HepG2 (cell line): ENCODE measurements around the gene SMOC1. TPM values are rescaled to one million over a fixed set of nuclear protein-coding genes. Genes with fewer than 3 reads are reported as not detected.

Experiments used
- ATAC-seq: fragments of 200-7000 bp; cut with Tn5 transposase; 3 replicates; pipeline ENCODE4 v1.9.1; 2020; ENCODE audit warnings: mild to moderate bottlenecking, moderate library complexity
- BruUV-seq: library from RNA; stranded (reverse); fragments of 400-500 nt; replicated peaks from 2 replicates; lab custom pipeline; 2021; lab: Mats Ljungman, UMichigan
- CTCF ChIA-PET: fragments of 300-600 bp; formaldehyde crosslinking; extraction: SDS; loops from one replicate; lab custom pipeline; 2021; ENCODE audit warnings: low total read pairs, inconsistent platforms, low intra/inter-chr PET ratio; lab: Yijun Ruan, JAX
- POLR2A ChIA-PET: fragments of 350-600 bp; sonication (Branson Sonifier 250); formaldehyde crosslinking; loops from one replicate; lab custom pipeline; 2020; ENCODE audit warnings: antibody characterized with exemption, inconsistent platforms; lab: Yijun Ruan, JAX
- DNase-seq: peaks from one replicate; pipeline ENCODE4 v3.0.0-alpha.2; 2015; ENCODE audit warnings: low spot score
- FAIRE-seq: peaks from 3 replicates; lab custom pipeline; 2011; peaks lifted over from hg19 to GRCh38; lab: Jason Lieb, UNC
- H2AFZ ChIP-seq: one replicate; pipeline ENCODE4 v1.6.1; 2011; ENCODE audit warnings: low read length, inconsistent platforms
- H3K27ac ChIP-seq: fragments of 300-600 bp; 3 replicates; pipeline ENCODE4 v1.8.0; 2011; ENCODE audit warnings: mixed run types, mild to moderate bottlenecking, mixed read lengths, low read length, inconsistent platforms; ENCODE audit not compliant: insufficient read depth; ENCODE audit errors: extremely low read length
- H3K27me3 ChIP-seq, 2 experiments: fragments of 200-600 bp in 1 of 2; 2 replicates in 1 of 2; 3 replicates in 1 of 2; pipeline versions ENCODE4 v1.6.0 to v1.8.0; 2011; ENCODE audit warnings: low read length in 2 of 2, mild to moderate bottlenecking in 2 of 2, moderate library complexity in 2 of 2, inconsistent platforms in 1 of 2; ENCODE audit not compliant: insufficient read depth in 2 of 2, control insufficient read depth in 1 of 2
- H3K36me3 ChIP-seq, 2 experiments: fragments of 200-600 bp in 1 of 2; replicated peaks in 1 of 2; 2 replicates in 1 of 2; 3 replicates in 1 of 2; pipeline versions ENCODE4 v1.5.1 to v1.8.0; 2011; ENCODE audit warnings: low read length in 2 of 2, inconsistent platforms in 1 of 2; ENCODE audit not compliant: insufficient read depth in 2 of 2, control insufficient read depth in 1 of 2
- H3K4me1 ChIP-seq: 2 replicates; pipeline ENCODE4 v1.5.1; 2012; ENCODE audit warnings: low read length, inconsistent platforms; ENCODE audit not compliant: insufficient read depth
- H3K4me2 ChIP-seq: 2 replicates; pipeline ENCODE4 v1.6.0; 2011; ENCODE audit warnings: low read depth, low read length, inconsistent platforms
- H3K4me3 ChIP-seq, 3 experiments: fragments of 200-600 bp in 1 of 3; sonication (generic), shearing (Covaris generic) in 1 of 3; replicated peaks in 1 of 3; 2 replicates each; pipeline ENCODE4 v1.5.1; 2011 to 2016; ENCODE audit warnings: low read length in 3 of 3, inconsistent platforms in 2 of 3, low read depth in 2 of 3, mild to moderate bottlenecking in 2 of 3, control low read depth in 1 of 3, mixed read lengths in 1 of 3; ENCODE audit not compliant: insufficient read depth in 1 of 3
- H3K79me2 ChIP-seq: one replicate; pipeline ENCODE4 v1.6.1; 2011; ENCODE audit warnings: low read length, inconsistent platforms; ENCODE audit not compliant: insufficient read depth
- H3K9ac ChIP-seq: 2 replicates; pipeline ENCODE4 v1.6.0; 2011; ENCODE audit warnings: mild to moderate bottlenecking, low read depth, low read length, inconsistent platforms; ENCODE audit not compliant: insufficient read depth
- H3K9me3 ChIP-seq: 2 replicates; pipeline ENCODE4 v1.5.1; 2012; ENCODE audit warnings: mild to moderate bottlenecking, low read length
- H4K20me1 ChIP-seq: 2 replicates; pipeline ENCODE4 v1.6.0; 2011; ENCODE audit warnings: inconsistent platforms, mild to moderate bottlenecking, low read length, moderate library complexity; ENCODE audit not compliant: insufficient read depth
- BATF2 ChIP-seq: sonication (generic); formaldehyde crosslinking; IDR thresholded peaks from 2 replicates; pipeline ENCODE4 v1.8.0; 2022; ENCODE audit warnings: mild to moderate bottlenecking, missing genetic modification reagents, moderate library complexity
- CEBPB ChIP-seq: IDR thresholded peaks from 2 replicates; pipeline ENCODE4 v1.6.1; 2011; ENCODE audit warnings: low read depth, low read length, improper control_type of control experiment, borderline replicate concordance
- GPBP1L1 ChIP-seq: sonication (generic); formaldehyde crosslinking; IDR thresholded peaks from 2 replicates; pipeline ENCODE4 v1.5.0; 2020; ENCODE audit warnings: mild to moderate bottlenecking, missing genetic modification reagents
- HNF4A ChIP-seq: sonication (generic); formaldehyde crosslinking; IDR thresholded peaks from 2 replicates; pipeline ENCODE4 v1.4.0; 2020; ENCODE audit warnings: missing genetic modification reagents
- IKZF1 ChIP-seq: fragments of 450-650 bp; IDR thresholded peaks from 2 replicates; pipeline ENCODE4 v1.7.1; 2016
- IRF9 ChIP-seq: sonication (generic); formaldehyde crosslinking; IDR thresholded peaks from 2 replicates; pipeline ENCODE4 v1.8.0; 2022; ENCODE audit warnings: missing genetic modification reagents, mild to moderate bottlenecking, borderline replicate concordance
- ISL2 ChIP-seq: sonication (generic); formaldehyde crosslinking; IDR thresholded peaks from 2 replicates; pipeline ENCODE4 v1.5.0; 2020; ENCODE audit warnings: missing genetic modification reagents
- JARID2 ChIP-seq: sonication (generic); formaldehyde crosslinking; IDR thresholded peaks from 2 replicates; pipeline ENCODE4 v1.8.1; 2023; ENCODE audit warnings: missing genetic modification reagents, inconsistent platforms; ENCODE audit not compliant: insufficient replicate concordance
- MEF2D ChIP-seq: sonication (generic); formaldehyde crosslinking; IDR thresholded peaks from 2 replicates; pipeline ENCODE4 v1.5.1; 2020; ENCODE audit warnings: mild to moderate bottlenecking, missing genetic modification reagents
- MTF2 ChIP-seq: sonication (generic); formaldehyde crosslinking; IDR thresholded peaks from 2 replicates; pipeline ENCODE4 v1.5.0; 2020; ENCODE audit warnings: missing genetic modification reagents, borderline replicate concordance
- NCOR1 ChIP-seq: fragments of 200-600 bp; sonication (generic); IDR thresholded peaks from 2 replicates; pipeline ENCODE4 v1.7.0; 2017; ENCODE audit warnings: antibody characterized with exemption, low read length, borderline replicate concordance
- PRDM10 ChIP-seq: sonication (generic); formaldehyde crosslinking; IDR thresholded peaks from 2 replicates; pipeline ENCODE4 v1.4.0; 2020; ENCODE audit warnings: low read depth, missing genetic modification reagents
- TFE3 ChIP-seq: IDR thresholded peaks from 2 replicates; pipeline ENCODE4 v1.6.1; 2016
- ZNF264 ChIP-seq: sonication (generic); formaldehyde crosslinking; IDR thresholded peaks from 2 replicates; pipeline ENCODE4 v1.4.0; 2020; ENCODE audit warnings: missing genetic modification reagents
- ZNF496 ChIP-seq: sonication (generic); formaldehyde crosslinking; IDR thresholded peaks from 2 replicates; pipeline ENCODE4 v1.8.1; 2023; ENCODE audit warnings: mild to moderate bottlenecking, moderate library complexity, missing genetic modification reagents; ENCODE audit not compliant: insufficient replicate concordance
- ZNF576 ChIP-seq: sonication (generic); formaldehyde crosslinking; IDR thresholded peaks from 2 replicates; pipeline ENCODE4 v1.4.0; 2020; ENCODE audit warnings: mild to moderate bottlenecking, missing genetic modification reagents
- WGBS: methylation state at CpG from one replicate; pipeline ENCODE4 v1.1.6; 2017; ENCODE audit warnings: low lambda C conversion rate; 5-methylcytosine and 5-hydroxymethylcytosine counted together
- in situ Hi-C: cut with HindIII; loops from 2 replicates; pipeline ENCODE4 v1.10.0; 2017; ENCODE audit warnings: low pct_unique_long_range_greater_than_20kb; ENCODE audit not compliant: extremely low pct_ligation_motif_present
- intact Hi-C: fragments of 100-400 bp; cut with micrococcal nuclease; formaldehyde crosslinking; loops from one replicate; pipeline ENCODE4 v1.10.0; 2022; ENCODE audit not compliant: unreplicated experiment
- polyA plus RNA-seq, 8 experiments: library from polyadenylated mRNA; depleted of rRNA in 3 of 8; stranded (reverse) in 7 of 8; unstranded in 1 of 8; fragments of >200 nt; fragmentation: Illumina TruSeq in 4 of 8; extraction: Trizol in 4 of 8; gene quantifications; 2 replicates each; pipeline versions ENCODE4 v1.2.1 to v1.2.3, GENCODE V29; 2011 to 2016; ENCODE audit warnings: low read depth in 4 of 8, missing spikeins in 1 of 8, mixed read lengths in 1 of 8; ENCODE audit not compliant: insufficient read depth in 1 of 8
- total RNA-seq, 5 experiments: library from RNA; depleted of rRNA; stranded (reverse); fragments of >200 nt; fragmentation: Illumina TruSeq; extraction: Trizol; gene quantifications; 2 replicates each; pipeline ENCODE4 v1.2.3, GENCODE V29; 2016; ENCODE audit warnings: low read depth in 1 of 5

SMOC1 gene
- total and polyA plus RNA-seq, 2 of the 13 experiments (the other 11 are each of a cell fraction or from before 2014, with no cell fraction given) = 17.8 to 35.6 TPM

- BruUV-seq = no TSS peak
- no peak overlapping the region for H2AFZ ChIP-seq
- 10% methylated on average over 6 of the region's 6 CpGs for WGBS
- no peaks in the 10 kb centered on the region for H3K9me3 ChIP-seq
- intact Hi-C loops = no loop called here
- peak overlapping the region; percentile 99 for H3K4me2 ChIP-seq
- H4K20me1 ChIP-seq = no peaks in the 10 kb centered on the region
- ChIA-PET CTCF (interaction anchor here (0.6 kb wide), 1 partner anchor 309 kb away, joined by 3 read pairs; no protein-coding TSS in a partner anchor), POLR2A (interaction anchor here (0.7 to 3.5 kb wide), 5 partner anchors 14 to 40 kb away, joined by 3 to 35 read pairs (median 6); partner anchors contain the start of gene SMOC1)
- H3K27ac ChIP-seq = peak overlapping the region; percentile 99
- no peaks in the 10 kb centered on the region for H3K36me3 ChIP-seq
- ATAC-seq (no peak), DNase-seq (peak; percentile 70), FAIRE-seq (peak; percentile 53)
- H3K4me1 ChIP-seq = peaks cover 96% of the 10 kb centered on the region
- no peaks in the 10 kb centered on the region for H3K79me2 ChIP-seq
- in situ Hi-C loops = no loop called here
- H3K9ac ChIP-seq = peak overlapping the region; percentile 87
- H3K4me3 ChIP-seq = peak overlapping the region in 1 of 3 experiments; percentile 73; a peak in 1 of 6 replicates
- no peaks in the 10 kb centered on the region for H3K27me3 ChIP-seq
- no peak for TF ChIP-seq HNF4A (CRISPR knock-in tag)
- TF ChIP-seq GPBP1L1 (CRISPR knock-in tag) = no peak
- no peak for TF ChIP-seq NCOR1
- peak; percentile 43; the same call in 1 of the 2 replicates for TF ChIP-seq MEF2D (CRISPR knock-in tag)
- TF ChIP-seq IRF9 (CRISPR knock-in tag) = no peak
- no peak for TF ChIP-seq ZNF496 (CRISPR knock-in tag)
- TF ChIP-seq ISL2 (CRISPR knock-in tag) = no peak
- TF ChIP-seq CEBPB = no peak
- no peak for TF ChIP-seq ZNF264 (CRISPR knock-in tag)
- no peak for TF ChIP-seq IKZF1
- TF ChIP-seq BATF2 (CRISPR knock-in tag) = no peak
- no peak for TF ChIP-seq PRDM10
- no peak for TF ChIP-seq JARID2
- no peak for TF ChIP-seq ZNF576 (CRISPR knock-in tag)
- TF ChIP-seq TFE3 = peak; percentile 80
- TF ChIP-seq MTF2 (CRISPR knock-in tag) = no peak
Measured at GRCh38 chr14:69848903-69849391, 30.3 kb upstream of the SMOC1 start.
